HCT116 (cell line): ENCODE results near the gene LRRC47.

ENCODE experiments used
- CEBPB ChIP-seq: IDR thresholded peaks from 2 replicates; pipeline ENCODE4 v1.6.1; 2012; ENCODE audit warnings: low read depth
- CTCF ChIP-seq, 3 experiments: fragments of 200-600 bp in 1 of 3; sonication (generic) in 1 of 3; IDR thresholded peaks in 2 of 3; conservative IDR thresholded peaks in 1 of 3; 2 replicates each; pipeline ENCODE4 v1.5.1; 2012 to 2017; ENCODE audit warnings: low read depth in 2 of 3, low read length in 2 of 3, antibody characterized with exemption in 1 of 3, borderline replicate concordance in 1 of 3, control low read depth in 1 of 3, mild to moderate bottlenecking in 1 of 3, mixed read lengths in 1 of 3, mixed run types in 1 of 3, moderate library complexity in 1 of 3; ENCODE audit not compliant: insufficient read depth in 1 of 3
- ELF1 ChIP-seq: IDR thresholded peaks from 2 replicates; pipeline ENCODE4 v1.6.1; 2012; ENCODE audit warnings: low read depth, borderline replicate concordance
- EZH2 ChIP-seq: fragments of 200-600 bp; sonication (generic); IDR thresholded peaks from 2 replicates; pipeline ENCODE4 v1.6.1; 2017; ENCODE audit warnings: antibody characterized with exemption, mixed run types
- EZH2phosphoT487 ChIP-seq: fragments of 200-600 bp; IDR thresholded peaks from 2 replicates; pipeline ENCODE4 v1.6.1; 2018; ENCODE audit warnings: antibody characterized with exemption, borderline replicate concordance
- POLR2A ChIP-seq: IDR thresholded peaks from 2 replicates; pipeline ENCODE4 v1.7.0; 2011; ENCODE audit warnings: borderline replicate concordance; ENCODE audit not compliant: insufficient read depth, insufficient read length; ENCODE audit errors: extremely low read depth
- RAD21 ChIP-seq: IDR thresholded peaks from 2 replicates; pipeline ENCODE4 v1.6.1; 2012; ENCODE audit warnings: low read depth, mild to moderate bottlenecking
- REST ChIP-seq: IDR thresholded peaks from 2 replicates; pipeline ENCODE4 v1.6.1; 2012; ENCODE audit warnings: low read depth
- SIN3A ChIP-seq: IDR thresholded peaks from 2 replicates; pipeline ENCODE4 v1.6.1; 2012; ENCODE audit warnings: low read depth
- YY1 ChIP-seq: IDR thresholded peaks from 2 replicates; pipeline ENCODE4 v1.6.1; 2011; ENCODE audit warnings: low read length, low read depth, moderate library complexity, mild to moderate bottlenecking; ENCODE audit not compliant: insufficient replicate concordance; ENCODE audit errors: extremely low read depth
- ZNF274 ChIP-seq: fragments of 200-500 bp; sonication (Bioruptor generic); IDR thresholded peaks from 2 replicates; pipeline ENCODE4 v1.6.1; 2014; ENCODE audit warnings: mild to moderate bottlenecking, low read depth, low read length, inconsistent platforms

DNA sequence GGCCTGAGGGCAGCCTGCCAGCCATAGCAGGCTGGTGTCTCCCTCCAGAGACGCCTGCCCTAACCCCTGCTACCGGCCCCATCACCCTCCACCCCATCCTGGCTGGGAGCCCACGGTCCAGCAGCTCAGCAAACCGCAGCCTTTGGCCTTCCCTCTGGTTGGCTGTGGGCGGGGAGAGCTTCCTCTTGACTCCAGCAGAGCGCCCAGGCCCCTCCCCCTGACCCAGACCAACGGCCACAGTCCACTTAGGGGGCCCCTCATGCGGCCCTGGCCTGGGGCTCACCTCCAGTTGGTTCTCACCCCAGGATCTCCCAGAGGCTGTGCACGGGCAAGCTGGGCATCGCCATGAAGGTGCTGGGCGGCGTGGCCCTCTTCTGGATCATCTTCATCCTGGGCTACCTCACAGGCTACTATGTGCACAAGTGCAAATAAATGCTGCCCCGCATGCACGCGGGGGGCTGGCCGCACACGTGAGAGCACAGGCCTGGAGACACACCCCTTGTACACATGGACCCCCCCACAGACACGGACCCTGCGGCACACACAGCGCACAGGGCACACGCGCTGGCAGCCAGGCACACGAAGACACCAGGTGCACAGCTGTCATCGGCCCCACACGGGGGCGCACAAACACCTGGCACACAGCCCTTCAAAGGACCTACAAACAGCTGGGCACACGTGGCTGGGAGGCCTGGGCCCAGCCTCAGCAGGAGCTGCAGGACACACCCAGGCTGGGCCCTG, 20.6 kb downstream of the LRRC47 start:
- TF ChIP-seq EZH2phosphoT487 (no peak), POLR2A (no peak), EZH2 (no peak), CEBPB (no peak), CTCF (IDR thresholded peaks at IDR 0.05 in 2 of 3, conservative IDR thresholded peaks at IDR 0.05 in 1 of 3; ENCODE audit: borderline replicate concordance in 1 of 3, insufficient read depth in 1 of 3, low read depth in 2 of 3, low read length in 2 of 3) (peak; percentile 73 to 76 (median 74)), RAD21 (no peak), ELF1 (no peak), ZNF274 (no peak), SIN3A (no peak), YY1 (peak; percentile 38), REST (no peak)
